PC-9 (cell line): ENCODE data around the gene PTPMT1. TPM values are rescaled to one million over a fixed set of nuclear protein-coding genes. Genes with fewer than 3 reads are reported as not detected.

Source experiments
- BruUV-seq: library from RNA; stranded (reverse); fragments of 400-500 nt; replicated peaks from 2 replicates; lab custom pipeline; 2021; lab: Mats Ljungman, UMichigan
- CTCF ChIA-PET: fragments of 300-600 bp; sonication (Branson Sonifier 250); formaldehyde crosslinking; loops from one replicate; lab custom pipeline; 2022; ENCODE audit warnings: antibody characterized with exemption; lab: Charles Lee
- POLR2A ChIA-PET: fragments of 300-600 bp; sonication (Branson Sonifier 250); formaldehyde crosslinking; loops from one replicate; lab custom pipeline; 2022; ENCODE audit warnings: antibody characterized with exemption; ENCODE audit not compliant: unreplicated experiment; lab: Charles Lee
- DNase-seq, 2 experiments: peaks; one replicate each; pipeline versions ENCODE4 v3.0.0 to v3.0.0-alpha.2; 2015 to 2022; ENCODE audit warnings: mixed read lengths in 1 of 2
- H2AFZ ChIP-seq: fragments of 200-600 bp; sonication (generic); 2 replicates; pipeline ENCODE4 v1.8.1; 2017; ENCODE audit warnings: antibody characterized with exemption
- H3F3A ChIP-seq: fragments of 200-600 bp; sonication (generic); 2 replicates; pipeline ENCODE4 v1.8.1; 2017; ENCODE audit warnings: antibody characterized with exemption, mild to moderate bottlenecking, low read depth; ENCODE audit not compliant: insufficient read depth
- H3K27ac ChIP-seq: fragments of 200-600 bp; sonication (generic); 2 replicates; pipeline ENCODE4 v1.6.1; 2016; ENCODE audit warnings: mixed run types
- H3K27me3 ChIP-seq: fragments of 200-600 bp; sonication (generic); 2 replicates; pipeline ENCODE4 v1.6.1; 2016; ENCODE audit warnings: low read depth, mixed run types; ENCODE audit not compliant: insufficient read depth
- H3K36me3 ChIP-seq: fragments of 200-600 bp; sonication (generic); 2 replicates; pipeline ENCODE4 v1.6.1; 2016; ENCODE audit warnings: low read depth, mixed run types
- H3K4me1 ChIP-seq: fragments of 200-600 bp; sonication (generic); replicated peaks from 2 replicates; pipeline ENCODE4 v1.6.1; 2016; ENCODE audit warnings: mixed run types; ENCODE audit not compliant: insufficient read depth
- H3K4me2 ChIP-seq: fragments of 200-600 bp; sonication (generic); 2 replicates; pipeline ENCODE4 v1.6.1; 2017; ENCODE audit warnings: mixed run types
- H3K4me3 ChIP-seq: fragments of 200-600 bp; sonication (generic); 2 replicates; pipeline ENCODE4 v1.6.1; 2016; ENCODE audit warnings: mixed run types
- H3K79me2 ChIP-seq: fragments of 200-600 bp; sonication (generic); 2 replicates; pipeline ENCODE4 v1.6.1; 2017; ENCODE audit warnings: low read depth, mixed run types
- H3K9me2 ChIP-seq: fragments of 200-600 bp; sonication (generic); 2 replicates; pipeline ENCODE4 v1.8.1; 2017; ENCODE audit warnings: mild to moderate bottlenecking; ENCODE audit not compliant: insufficient read depth
- H3K9me3 ChIP-seq: fragments of 200-600 bp; sonication (generic); 2 replicates; pipeline ENCODE4 v1.8.1; 2016; ENCODE audit warnings: low read depth; ENCODE audit not compliant: insufficient read depth
- H4K20me1 ChIP-seq: fragments of 200-600 bp; sonication (generic); 2 replicates; pipeline ENCODE4 v1.8.1; 2017; ENCODE audit not compliant: insufficient read depth
- CTCF ChIP-seq: fragments of 200-600 bp; sonication (generic); conservative IDR thresholded peaks from 2 replicates; pipeline ENCODE4 v1.6.1; 2017; ENCODE audit warnings: mixed run types, antibody characterized with exemption, mild to moderate bottlenecking, moderate library complexity
- EZH2 ChIP-seq: fragments of 200-600 bp; sonication (generic); IDR thresholded peaks from 2 replicates; pipeline ENCODE4 v1.8.0; 2017; ENCODE audit warnings: antibody characterized with exemption, low read depth
- intact Hi-C: fragments of 100-400 bp; cut with micrococcal nuclease; formaldehyde crosslinking; loops from one replicate; pipeline ENCODE4 v1.10.0; 2022; ENCODE audit not compliant: unreplicated experiment
- total RNA-seq: library from RNA; stranded (reverse); gene quantifications from 2 replicates; pipeline ENCODE4 v1.2.3, GENCODE V29; 2021

PTPMT1 gene
- total RNA-seq, 1 experiment from 2014 or later: 79.0 TPM

GRCh38 chr11:47593934-47594855 lies 28.8 kb downstream of the PTPMT1 start, which contains the start of gene C1QTNF4:
Gene C1QTNF4, minus strand, starts transcription at chr11:47594411. Its CDS starts 3,601 bp downstream, at chr11:47590810.
- Histone ChIP-seq H3K27me3 (peaks cover 22% of the 10 kb centered on the region; the same call in 1 of the 2 replicates), H3K36me3 (no peaks in the 10 kb centered on the region), H3K9me2 (no peaks in the 10 kb centered on the region), H4K20me1 (no peaks in the 10 kb centered on the region), H3K9me3 (no peaks in the 10 kb centered on the region), H2AFZ (no peak within 1 kb of the TSS), H3K4me2 (no peak within 1 kb of the TSS), H3K4me3 (no peak within 1 kb of the TSS), H3K27ac (no peak within 1 kb of the TSS), H3K4me1 (no peaks in the 10 kb centered on the region), H3K79me2 (no peaks in the 10 kb centered on the region), H3F3A (peaks cover 7% of the 10 kb centered on the region; the same call in 1 of the 2 replicates)
- intact Hi-C loops: no loop called here
- BruUV-seq: no TSS peak
- ChIA-PET CTCF (no interaction called here), POLR2A (interaction anchor here (0.6 kb wide), 1 partner anchor 154 kb away, joined by 3 read pairs; no protein-coding TSS in a partner anchor)
- no peak for TF ChIP-seq EZH2
- no peak for TF ChIP-seq CTCF
- DNase-seq: no peak

GRCh38 chr11:47595029-47595428 lies 29.6 kb downstream of the PTPMT1 start:
- Histone ChIP-seq H3K9me2 (no peaks in the 10 kb centered on the region), H3K79me2 (no peaks in the 10 kb centered on the region), H3K9me3 (no peaks in the 10 kb centered on the region), H3K36me3 (no peaks in the 10 kb centered on the region), H3K27ac (no peak overlapping the region), H3K4me3 (no peak overlapping the region), H2AFZ (no peak overlapping the region), H3K4me2 (no peak overlapping the region), H4K20me1 (no peaks in the 10 kb centered on the region), H3F3A (peaks cover 7% of the 10 kb centered on the region; the same call in 1 of the 2 replicates), H3K27me3 (peaks cover 22% of the 10 kb centered on the region; the same call in 1 of the 2 replicates), H3K4me1 (no peaks in the 10 kb centered on the region)
- intact Hi-C loops: no loop called here
- POLR2A ChIA-PET: interaction anchor here (0.6 kb wide), 1 partner anchor 154 kb away, joined by 3 read pairs; no protein-coding TSS in a partner anchor
- CTCF ChIA-PET: no interaction called here
- TF ChIP-seq CTCF (no peak), EZH2 (no peak)
- no peak for DNase-seq
- BruUV-seq: no TSS peak

- ChIA-PET CTCF (no interaction called here), POLR2A (no interaction called here)
- Histone ChIP-seq H3K27ac (no peak overlapping the region), H3K4me2 (no peak overlapping the region), H3K79me2 (no peaks in the 10 kb centered on the region), H3K4me1 (no peaks in the 10 kb centered on the region), H3K4me3 (no peak overlapping the region), H3K27me3 (peaks cover 22% of the 10 kb centered on the region; the same call in 1 of the 2 replicates), H4K20me1 (no peaks in the 10 kb centered on the region), H3K9me3 (no peaks in the 10 kb centered on the region), H3K36me3 (no peaks in the 10 kb centered on the region), H3F3A (peaks cover 7% of the 10 kb centered on the region; the same call in 1 of the 2 replicates), H2AFZ (no peak overlapping the region), H3K9me2 (no peaks in the 10 kb centered on the region)
- intact Hi-C loops: no loop called here
- TF ChIP-seq CTCF: no peak
- TF ChIP-seq EZH2: no peak
- DNase-seq: no peak
- no TSS peak for BruUV-seq
These were observed 30.6 kb downstream of the PTPMT1 start for GRCh38 chr11:47595967-47596366.
